A673 (cell line): ENCODE data around the gene SPNS3.

Experiments used
- EZH2 ChIP-seq: fragments of 200-600 bp; sonication (generic); IDR thresholded peaks from 2 replicates; pipeline ENCODE4 v1.6.1; 2017; ENCODE audit warnings: borderline replicate concordance, low read depth, mild to moderate bottlenecking, mixed read lengths, antibody characterized with exemption, low read length; ENCODE audit not compliant: poor library complexity, severe bottlenecking
- TF ChIP-seq, protein P1 (sequence below): fragments of 300-800, 200-600 bp; sonication (generic); conservative IDR thresholded peaks from 2 replicates; pipeline ENCODE4 v1.5.1; 2017; ENCODE audit warnings: low read depth, mild to moderate bottlenecking, antibody characterized with exemption, low read length, moderate library complexity, mixed read lengths

GRCh38 chr17:4508207-4508606 is 74.5 kb downstream of the SPNS3 start:
- TF ChIP-seq, protein P1, sequence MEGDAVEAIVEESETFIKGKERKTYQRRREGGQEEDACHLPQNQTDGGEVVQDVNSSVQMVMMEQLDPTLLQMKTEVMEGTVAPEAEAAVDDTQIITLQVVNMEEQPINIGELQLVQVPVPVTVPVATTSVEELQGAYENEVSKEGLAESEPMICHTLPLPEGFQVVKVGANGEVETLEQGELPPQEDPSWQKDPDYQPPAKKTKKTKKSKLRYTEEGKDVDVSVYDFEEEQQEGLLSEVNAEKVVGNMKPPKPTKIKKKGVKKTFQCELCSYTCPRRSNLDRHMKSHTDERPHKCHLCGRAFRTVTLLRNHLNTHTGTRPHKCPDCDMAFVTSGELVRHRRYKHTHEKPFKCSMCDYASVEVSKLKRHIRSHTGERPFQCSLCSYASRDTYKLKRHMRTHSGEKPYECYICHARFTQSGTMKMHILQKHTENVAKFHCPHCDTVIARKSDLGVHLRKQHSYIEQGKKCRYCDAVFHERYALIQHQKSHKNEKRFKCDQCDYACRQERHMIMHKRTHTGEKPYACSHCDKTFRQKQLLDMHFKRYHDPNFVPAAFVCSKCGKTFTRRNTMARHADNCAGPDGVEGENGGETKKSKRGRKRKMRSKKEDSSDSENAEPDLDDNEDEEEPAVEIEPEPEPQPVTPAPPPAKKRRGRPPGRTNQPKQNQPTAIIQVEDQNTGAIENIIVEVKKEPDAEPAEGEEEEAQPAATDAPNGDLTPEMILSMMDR = no peak
- TF ChIP-seq EZH2 = no peak
